Muscle layer of colon (tissue), 2 donors: ENCODE data around the gene LMOD1.
"Not testable (repeated sequence)": the region's sequence is repeated elsewhere in the genome, so short reads cannot be mapped to it uniquely, and the experiment has no call there.

ENCODE experiments used
- H3K27ac ChIP-seq: one replicate; pipeline ENCODE4 v1.7.0; 2013; ENCODE audit warnings: low read depth, mild to moderate bottlenecking, low read length, moderate library complexity
- H3K27me3 ChIP-seq, 2 donors: one replicate each; pipeline ENCODE4 v1.7.0; 2013; ENCODE audit warnings: low read length in 2 of 2, mild to moderate bottlenecking in 2 of 2; ENCODE audit not compliant: insufficient read depth in 2 of 2, control insufficient read depth in 1 of 2
- H3K36me3 ChIP-seq: one replicate; pipeline ENCODE4 v1.7.0; 2013; ENCODE audit warnings: mild to moderate bottlenecking, low read length; ENCODE audit not compliant: insufficient read depth
- H3K4me1 ChIP-seq: one replicate; pipeline ENCODE4 v1.7.0; 2013; ENCODE audit warnings: mild to moderate bottlenecking, low read length; ENCODE audit not compliant: insufficient read depth
- H3K4me3 ChIP-seq, 2 donors: one replicate each; pipeline ENCODE4 v1.7.0; 2013; ENCODE audit warnings: low read length in 2 of 2, low read depth in 1 of 2, mild to moderate bottlenecking in 1 of 2, moderate library complexity in 1 of 2
- H3K9ac ChIP-seq: one replicate; pipeline ENCODE4 v1.7.0; 2013; ENCODE audit warnings: low read length
- H3K9me3 ChIP-seq: one replicate; pipeline ENCODE4 v1.7.0; 2013; ENCODE audit warnings: mild to moderate bottlenecking, low read length
- donor health status: abdominal sarcoma.
- donor health status: Adenocarcinoma of cecum.

Gene LMOD1

GRCh38 chr1:201945157-201945556, 1.2 kb downstream of the LMOD1 start:
- peak overlapping the region; percentile 77 for H3K27ac ChIP-seq
- no peaks in the 10 kb centered on the region for H3K9me3 ChIP-seq
- peak overlapping the region; percentile 97 for H3K9ac ChIP-seq
- H3K4me1 ChIP-seq, result peaks cover 10% of the 10 kb centered on the region
- peaks cover 13% of the 10 kb centered on the region for H3K36me3 ChIP-seq
- peak overlapping the region; percentile 70 to 90 for H3K4me3 ChIP-seq
- no peaks in the 10 kb centered on the region for H3K27me3 ChIP-seq

DNA sequence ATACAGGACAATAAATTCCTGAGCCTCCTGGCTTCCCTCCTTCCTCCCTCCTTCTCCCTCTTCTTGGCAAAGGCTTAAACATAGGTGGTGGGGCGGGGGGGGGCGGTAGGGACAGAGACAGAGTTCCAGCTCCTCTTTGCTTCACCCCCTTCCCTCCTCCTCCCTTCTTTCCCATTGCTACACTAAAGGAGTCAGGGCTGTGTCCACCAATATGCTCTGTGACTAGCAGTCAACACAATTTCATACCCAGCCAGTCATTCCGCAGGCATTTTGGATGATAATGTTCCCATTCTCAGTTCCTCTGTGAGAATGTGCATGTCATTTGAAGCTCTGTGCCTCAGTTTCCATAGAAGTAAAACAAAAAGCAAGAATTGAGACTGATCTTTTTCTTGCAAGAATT, 1.7 kb downstream of the LMOD1 start:
- H3K9me3 ChIP-seq, result no peaks in the 10 kb centered on the region
- H3K4me1 ChIP-seq, result peaks cover 15% of the 10 kb centered on the region
- peak overlapping the region; percentile 77 for H3K27ac ChIP-seq
- peaks cover 14% of the 10 kb centered on the region for H3K36me3 ChIP-seq
- H3K27me3 ChIP-seq, result no peaks in the 10 kb centered on the region
- H3K4me3 ChIP-seq, result peak overlapping the region; percentile 70 to 90
- peak overlapping the region; percentile 97 for H3K9ac ChIP-seq

GRCh38 chr1:201944002-201944401, 2.3 kb downstream of the LMOD1 start:
- peak overlapping the region; percentile 77 for H3K27ac ChIP-seq

DNA sequence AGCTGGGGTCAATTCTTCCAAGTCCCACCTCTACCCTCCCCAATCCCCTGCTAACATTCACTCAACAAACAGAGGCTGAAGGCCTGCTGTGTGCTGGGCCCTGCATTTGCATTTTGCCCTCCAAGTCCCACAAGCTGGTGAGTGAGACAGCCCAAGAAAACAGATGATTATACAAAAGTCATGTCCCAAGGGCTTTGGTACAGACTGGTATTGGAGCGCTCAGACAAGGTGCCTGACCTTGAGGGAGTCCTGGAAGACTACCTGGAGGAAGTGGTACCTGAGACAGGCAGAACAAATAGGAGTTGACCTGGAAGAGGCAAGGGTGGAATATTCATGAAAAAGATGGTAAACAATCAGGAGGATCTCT, 4.2 kb downstream of the LMOD1 start:
- Histone ChIP-seq H3K9ac (peak overlapping the region; percentile 77), H3K4me1 (peaks cover 29% of the 10 kb centered on the region), H3K36me3 (peaks cover 20% of the 10 kb centered on the region), H3K27ac (peak overlapping the region; percentile 67), H3K27me3 (no peaks in the 10 kb centered on the region), H3K4me3 (peak overlapping the region in 1 of 2 donors; percentile 66), H3K9me3 (no peaks in the 10 kb centered on the region)

More at GRCh38 chr1:201944002-201944401, 2.3 kb downstream of the LMOD1 start:
- Histone ChIP-seq H3K9ac (peak overlapping the region; percentile 97), H3K9me3 (no peaks in the 10 kb centered on the region), H3K27me3 (no peaks in the 10 kb centered on the region), H3K36me3 (peaks cover 18% of the 10 kb centered on the region), H3K4me1 (peaks cover 21% of the 10 kb centered on the region), H3K4me3 (peak overlapping the region; percentile 70 to 90)

- peak overlapping the region; percentile 77 for H3K9ac ChIP-seq
- H3K27ac ChIP-seq, result peak overlapping the region; percentile 67
- H3K36me3 ChIP-seq, result peaks cover 25% of the 10 kb centered on the region
- H3K27me3 ChIP-seq, result no peaks in the 10 kb centered on the region
- H3K9me3 ChIP-seq, result no peaks in the 10 kb centered on the region
- peaks cover 27% of the 10 kb centered on the region for H3K4me1 ChIP-seq
- peak overlapping the region; percentile 50 to 66 for H3K4me3 ChIP-seq
Measured at GRCh38 chr1:201941420-201942128, 4.8 kb downstream of the LMOD1 start.

DNA sequence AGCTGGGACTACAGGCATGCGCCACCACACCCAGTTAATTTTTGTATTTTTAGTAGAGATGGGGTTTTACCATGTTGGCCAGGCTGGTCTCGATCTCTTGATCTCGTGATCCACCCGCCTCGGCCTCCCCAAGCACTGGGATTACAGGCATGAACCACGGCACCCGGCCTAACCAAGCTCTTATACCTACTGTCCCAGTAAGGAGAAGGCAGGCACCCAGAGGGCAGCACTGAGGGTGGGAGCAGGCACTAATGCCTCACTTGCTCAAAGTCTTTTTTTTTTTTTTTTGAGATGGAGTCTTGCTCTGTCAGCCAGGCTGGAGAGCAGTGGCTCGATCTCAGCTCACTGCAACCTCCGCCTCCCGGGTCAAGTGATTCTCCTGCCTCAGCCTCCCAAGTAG, 6.0 kb downstream of the LMOD1 start:
- peaks cover 27% of the 10 kb centered on the region for H3K4me1 ChIP-seq
- H3K27ac ChIP-seq, result peak overlapping the region; percentile 64
- H3K4me3 ChIP-seq, H3K27me3 ChIP-seq, H3K9me3 ChIP-seq, H3K9ac ChIP-seq: not testable (repeated sequence)
- peaks cover 25% of the 10 kb centered on the region for H3K36me3 ChIP-seq

- Histone ChIP-seq H3K9ac (peak overlapping the region; percentile 66), H3K9me3 (no peaks in the 10 kb centered on the region), H3K27ac (peak overlapping the region; percentile 65), H3K27me3 (no peaks in the 10 kb centered on the region), H3K4me3 (peak overlapping the region in 1 of 2 donors; percentile 28), H3K36me3 (peaks cover 26% of the 10 kb centered on the region), H3K4me1 (peaks cover 34% of the 10 kb centered on the region)
Measured at GRCh38 chr1:201939574-201939973, 6.8 kb downstream of the LMOD1 start.

DNA sequence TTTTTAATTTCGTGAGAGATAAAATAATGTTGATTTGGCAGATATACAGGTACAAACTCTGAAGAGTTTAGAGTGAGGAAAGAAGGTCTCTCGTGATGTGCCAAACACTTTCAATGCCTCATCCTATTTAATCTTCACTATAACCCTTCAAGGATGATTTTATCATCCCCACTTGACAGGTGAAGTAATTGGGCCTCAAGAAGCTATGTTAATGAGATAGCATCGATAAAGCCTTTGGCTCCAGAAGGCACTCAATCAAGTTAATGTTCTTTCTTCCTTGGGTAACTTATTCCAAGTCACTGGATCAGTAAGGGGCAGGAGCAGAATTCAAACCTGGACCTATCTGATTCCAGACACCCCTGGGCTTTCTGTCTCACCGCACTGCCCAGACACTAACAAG, 7.2 kb downstream of the LMOD1 start:
- H3K9me3 ChIP-seq, result no peaks in the 10 kb centered on the region
- H3K9ac ChIP-seq, result peak overlapping the region; percentile 66
- H3K36me3 ChIP-seq, result peaks cover 28% of the 10 kb centered on the region
- H3K27me3 ChIP-seq, result no peaks in the 10 kb centered on the region
- H3K27ac ChIP-seq, result peak overlapping the region; percentile 65
- H3K4me1 ChIP-seq, result peaks cover 39% of the 10 kb centered on the region
- peak overlapping the region in 1 of 2 donors; percentile 28 for H3K4me3 ChIP-seq

GRCh38 chr1:201938440-201939035, 7.8 kb downstream of the LMOD1 start:
- peaks cover 44% of the 10 kb centered on the region for H3K4me1 ChIP-seq
- H3K9me3 ChIP-seq, result no peaks in the 10 kb centered on the region
- H3K27me3 ChIP-seq, result no peaks in the 10 kb centered on the region
- peak overlapping the region in 1 of 2 donors; percentile 11 for H3K4me3 ChIP-seq
- H3K27ac ChIP-seq, result peak overlapping the region; percentile 65
- peak overlapping the region; percentile 66 for H3K9ac ChIP-seq
- peaks cover 23% of the 10 kb centered on the region for H3K36me3 ChIP-seq

DNA sequence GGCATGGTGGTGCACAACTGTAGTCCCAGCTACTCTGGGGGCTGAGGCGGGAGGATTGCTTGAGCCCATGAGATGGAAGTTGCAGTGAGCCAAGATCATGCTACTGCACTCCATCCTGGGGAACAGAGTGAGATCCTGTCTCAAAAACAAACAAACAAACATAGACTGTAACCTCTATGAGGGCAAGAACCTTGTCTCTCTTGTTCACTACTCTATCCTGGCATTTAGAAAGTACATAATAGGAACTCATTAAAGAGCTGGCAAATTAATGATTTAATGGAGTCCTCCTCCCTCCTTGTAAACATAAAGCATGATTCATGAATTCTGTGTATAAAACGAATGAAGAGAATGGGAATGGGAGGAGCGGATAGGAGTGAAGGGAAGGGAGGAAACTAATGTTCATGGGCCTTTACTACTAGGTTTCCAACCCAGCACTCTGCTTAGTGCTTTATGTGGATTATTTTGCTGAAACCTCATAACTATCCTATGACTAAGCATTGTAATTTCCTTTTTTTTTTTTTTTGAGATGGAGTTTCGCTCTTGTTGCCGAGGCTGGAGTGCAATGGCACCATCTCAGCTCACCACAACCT, 8.6 kb downstream of the LMOD1 start:
- H3K9ac ChIP-seq, result no peak overlapping the region
- peaks cover 46% of the 10 kb centered on the region for H3K4me1 ChIP-seq
- no peak overlapping the region for H3K4me3 ChIP-seq
- peak overlapping the region; percentile 19 for H3K27ac ChIP-seq
- peaks cover 21% of the 10 kb centered on the region for H3K36me3 ChIP-seq
- no peaks in the 10 kb centered on the region for H3K27me3 ChIP-seq
- no peaks in the 10 kb centered on the region for H3K9me3 ChIP-seq

DNA sequence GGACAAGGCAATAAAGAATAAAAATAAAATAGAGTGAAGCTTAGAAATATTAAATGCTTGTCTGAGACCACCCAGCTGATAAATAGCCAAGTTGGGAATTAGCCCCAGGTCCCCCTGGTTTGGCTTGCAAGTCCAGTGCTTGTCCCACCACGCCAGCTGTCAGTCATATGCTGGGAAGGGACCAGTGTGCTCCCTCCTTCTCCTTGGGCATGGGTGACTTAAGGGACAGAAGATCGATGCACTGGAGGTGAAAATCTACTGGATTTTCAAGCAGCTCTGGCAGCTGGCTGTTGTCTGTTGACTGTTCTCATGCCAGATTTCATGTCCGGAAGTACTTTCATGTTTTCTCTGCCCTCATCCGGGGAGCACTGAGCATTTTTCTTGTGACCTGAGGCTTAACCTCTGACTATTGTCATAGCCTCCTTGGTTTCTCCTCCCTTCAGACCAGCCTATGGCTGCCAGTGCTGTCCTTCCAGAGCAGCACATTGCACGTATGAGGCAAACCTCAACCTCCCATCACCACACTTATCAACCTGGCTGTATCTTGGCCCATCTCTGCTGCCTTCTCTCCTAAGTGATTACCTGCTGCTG, 12.4 kb downstream of the LMOD1 start:
- H3K27me3 ChIP-seq, result no peaks in the 10 kb centered on the region
- H3K9ac ChIP-seq, result no peak overlapping the region
- peaks cover 33% of the 10 kb centered on the region for H3K36me3 ChIP-seq
- H3K4me1 ChIP-seq, result peaks cover 50% of the 10 kb centered on the region
- H3K9me3 ChIP-seq, result no peaks in the 10 kb centered on the region
- H3K27ac ChIP-seq, result peak overlapping the region; percentile 21
- no peak overlapping the region for H3K4me3 ChIP-seq
